ENCODE results near the gene ARHGDIB. TPM values are rescaled to one million over a fixed set of nuclear protein-coding genes. Genes with fewer than 3 reads are reported as not detected.

Gene ARHGDIB
- total RNA-seq, 1 donor from 2014 or later, result not detected

DNA sequence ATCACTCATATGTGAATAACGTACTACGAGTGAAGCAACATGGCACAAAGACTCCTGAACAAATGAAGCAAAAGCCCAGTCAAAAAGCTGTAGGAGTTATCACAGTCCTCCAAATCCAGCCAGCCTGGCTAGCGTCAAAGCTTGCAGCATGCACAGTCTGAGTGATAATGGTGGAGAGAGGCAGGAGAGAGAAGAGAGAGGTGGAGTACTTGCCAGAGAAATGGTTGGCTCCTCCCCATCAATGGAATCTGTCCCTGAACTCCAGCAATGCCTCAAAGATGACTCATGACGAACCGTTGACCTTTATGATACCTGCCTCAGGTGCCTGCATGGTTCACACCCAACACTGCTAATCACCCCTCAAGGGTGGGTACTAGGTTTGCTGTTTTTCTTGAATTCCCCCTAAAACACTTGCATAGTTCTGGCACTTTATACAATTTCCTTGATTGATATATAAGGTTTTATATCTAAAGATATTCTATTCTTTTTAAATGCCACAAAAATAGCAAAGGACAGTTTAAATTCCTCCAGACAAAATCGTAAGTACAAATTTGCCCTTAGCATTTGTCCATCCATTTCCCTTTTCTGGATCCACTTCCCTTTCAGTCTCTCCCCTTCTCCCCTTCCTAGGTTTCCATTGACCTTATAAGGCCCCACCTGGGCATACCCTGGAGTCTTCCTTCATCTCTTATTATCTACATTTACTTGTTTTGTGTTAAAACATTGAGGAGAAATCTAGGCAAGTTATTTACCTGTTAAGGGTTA is 10.2 kb downstream of the ARHGDIB start:
- H3K9me3 ChIP-seq (ENCODE audit: low read depth), result no peaks in the 10 kb centered on the region
- no peak overlapping the region for H3K4me3 ChIP-seq
- no peaks in the 10 kb centered on the region for H4K20me1 ChIP-seq (ENCODE audit: low read depth)
- no peaks in the 10 kb centered on the region for H3F3A ChIP-seq (ENCODE audit: low read depth)
- H3K79me2 ChIP-seq (ENCODE audit: low read depth), result no peaks in the 10 kb centered on the region
- H3K9ac ChIP-seq, result no peak overlapping the region
- no peaks in the 10 kb centered on the region for H3K36me3 Mint-ChIP-seq
- no peak overlapping the region for H3K27ac Mint-ChIP-seq
- peak; percentile 50 for DNase-seq (ENCODE audit: low spot score)
- H3K4me1 ChIP-seq, result peaks cover 4% of the 10 kb centered on the region
- H3K4me1 Mint-ChIP-seq, result peaks cover 39% of the 10 kb centered on the region
- TF ChIP-seq, protein P1, sequence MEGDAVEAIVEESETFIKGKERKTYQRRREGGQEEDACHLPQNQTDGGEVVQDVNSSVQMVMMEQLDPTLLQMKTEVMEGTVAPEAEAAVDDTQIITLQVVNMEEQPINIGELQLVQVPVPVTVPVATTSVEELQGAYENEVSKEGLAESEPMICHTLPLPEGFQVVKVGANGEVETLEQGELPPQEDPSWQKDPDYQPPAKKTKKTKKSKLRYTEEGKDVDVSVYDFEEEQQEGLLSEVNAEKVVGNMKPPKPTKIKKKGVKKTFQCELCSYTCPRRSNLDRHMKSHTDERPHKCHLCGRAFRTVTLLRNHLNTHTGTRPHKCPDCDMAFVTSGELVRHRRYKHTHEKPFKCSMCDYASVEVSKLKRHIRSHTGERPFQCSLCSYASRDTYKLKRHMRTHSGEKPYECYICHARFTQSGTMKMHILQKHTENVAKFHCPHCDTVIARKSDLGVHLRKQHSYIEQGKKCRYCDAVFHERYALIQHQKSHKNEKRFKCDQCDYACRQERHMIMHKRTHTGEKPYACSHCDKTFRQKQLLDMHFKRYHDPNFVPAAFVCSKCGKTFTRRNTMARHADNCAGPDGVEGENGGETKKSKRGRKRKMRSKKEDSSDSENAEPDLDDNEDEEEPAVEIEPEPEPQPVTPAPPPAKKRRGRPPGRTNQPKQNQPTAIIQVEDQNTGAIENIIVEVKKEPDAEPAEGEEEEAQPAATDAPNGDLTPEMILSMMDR (IDR thresholded peaks at IDR 0.05), result no peak
- TF ChIP-seq EZH2 (IDR thresholded peaks at IDR 0.05) (no peak), EZH2phosphoT487 (IDR thresholded peaks at IDR 0.05) (no peak)
- no peak overlapping the region for H3K4me2 ChIP-seq
- no peak overlapping the region for H2AFZ ChIP-seq (replicated peaks)
- no peaks in the 10 kb centered on the region for H3K27me3 ChIP-seq
- no peaks in the 10 kb centered on the region for H3K9me3 Mint-ChIP-seq
- H3K27ac ChIP-seq, result no peak overlapping the region
- no peak overlapping the region for H3K4me3 Mint-ChIP-seq
- peaks cover 3% of the 10 kb centered on the region for H3K27me3 Mint-ChIP-seq (ENCODE audit: insufficient read depth, low read depth)
- no peaks in the 10 kb centered on the region for H3K36me3 ChIP-seq

DNA sequence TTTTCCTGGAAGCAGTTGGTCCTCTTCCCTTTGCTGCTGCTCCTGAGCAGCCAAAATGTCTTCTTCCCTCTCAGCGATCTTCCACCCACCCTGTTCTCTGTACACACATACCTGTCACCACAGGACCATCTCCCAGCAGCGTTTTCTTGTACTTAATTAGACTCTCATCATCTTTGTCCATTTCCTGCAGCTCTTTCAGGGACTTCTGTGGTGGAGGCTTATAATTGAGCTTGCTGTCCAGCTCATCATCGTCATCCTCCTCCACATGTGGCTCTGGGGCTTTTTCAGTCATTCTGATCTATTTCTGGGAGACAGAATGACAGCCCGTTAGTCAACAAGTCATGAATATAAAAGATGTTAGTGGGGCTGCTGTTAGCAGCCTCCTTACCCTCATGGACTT is 11.0 kb downstream of the ARHGDIB start:
- H3K27ac ChIP-seq, result no peak overlapping the region

DNA sequence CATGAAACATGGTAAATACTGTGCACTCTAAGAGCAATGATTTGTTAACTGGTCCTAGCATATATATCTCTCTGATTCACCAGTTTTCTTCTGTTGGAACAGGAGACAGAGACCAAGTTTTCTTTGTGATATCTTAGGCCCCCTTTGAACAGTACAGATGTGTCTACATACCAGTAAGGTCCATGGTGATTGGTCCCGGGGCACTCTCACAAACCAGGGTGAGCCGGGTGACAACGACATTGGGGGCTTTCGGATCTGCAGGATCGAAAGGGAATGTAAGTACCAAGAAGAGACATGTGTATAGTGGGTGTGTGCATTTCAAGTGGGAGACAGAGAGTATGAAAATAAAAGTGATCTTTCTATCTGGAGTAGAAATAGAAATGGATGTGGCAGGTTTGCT is 11.8 kb downstream of the ARHGDIB start:
- Histone ChIP-seq H3F3A (ENCODE audit: low read depth) (no peaks in the 10 kb centered on the region), H3K4me2 (no peak overlapping the region)
- TF ChIP-seq EZH2phosphoT487 (IDR thresholded peaks at IDR 0.05) (no peak), EZH2 (IDR thresholded peaks at IDR 0.05) (no peak)
- TF ChIP-seq, protein P1 (IDR thresholded peaks at IDR 0.05), result no peak

More for the DNA sequence above, 11.0 kb downstream of the ARHGDIB start:
- Mint-ChIP-seq H3K27me3 (ENCODE audit: insufficient read depth, low read depth) (peaks cover 3% of the 10 kb centered on the region), H3K4me3 (no peak overlapping the region), H3K4me1 (peaks cover 42% of the 10 kb centered on the region), H3K36me3 (no peaks in the 10 kb centered on the region), H3K27ac (peak overlapping the region; percentile 17), H3K9me3 (no peaks in the 10 kb centered on the region)
- no peaks in the 10 kb centered on the region for H3K36me3 ChIP-seq
- no peak overlapping the region for H3K9ac ChIP-seq
- H3K27me3 ChIP-seq, result no peaks in the 10 kb centered on the region
- H3K4me2 ChIP-seq, result no peak overlapping the region
- H3F3A ChIP-seq (ENCODE audit: low read depth), result no peaks in the 10 kb centered on the region
- no peak for TF ChIP-seq EZH2 (IDR thresholded peaks at IDR 0.05)
- TF ChIP-seq, protein P1 (IDR thresholded peaks at IDR 0.05), result no peak
- no peak for TF ChIP-seq EZH2phosphoT487 (IDR thresholded peaks at IDR 0.05)
- peaks cover 4% of the 10 kb centered on the region for H3K4me1 ChIP-seq
- no peaks in the 10 kb centered on the region for H4K20me1 ChIP-seq (ENCODE audit: low read depth)
- DNase-seq (ENCODE audit: low spot score), result peak; percentile 9
- H3K79me2 ChIP-seq (ENCODE audit: low read depth), result no peaks in the 10 kb centered on the region
- H3K4me3 ChIP-seq, result no peak overlapping the region
- no peaks in the 10 kb centered on the region for H3K9me3 ChIP-seq (ENCODE audit: low read depth)
- no peak overlapping the region for H2AFZ ChIP-seq (replicated peaks)

More for the DNA sequence above, 11.8 kb downstream of the ARHGDIB start:
- Histone ChIP-seq H3K9ac (no peak overlapping the region), H3K9me3 (ENCODE audit: low read depth) (no peaks in the 10 kb centered on the region), H3K79me2 (ENCODE audit: low read depth) (no peaks in the 10 kb centered on the region), H2AFZ (replicated peaks) (no peak overlapping the region), H3K27ac (no peak overlapping the region), H3K4me1 (peaks cover 4% of the 10 kb centered on the region), H4K20me1 (ENCODE audit: low read depth) (no peaks in the 10 kb centered on the region), H3K4me3 (no peak overlapping the region), H3K36me3 (no peaks in the 10 kb centered on the region), H3K27me3 (no peaks in the 10 kb centered on the region)
- H3K27ac Mint-ChIP-seq, result no peak overlapping the region
- no peak for DNase-seq (ENCODE audit: low spot score)
- peaks cover 3% of the 10 kb centered on the region for H3K27me3 Mint-ChIP-seq (ENCODE audit: insufficient read depth, low read depth)
- H3K4me1 Mint-ChIP-seq, result peaks cover 42% of the 10 kb centered on the region
- H3K36me3 Mint-ChIP-seq, result no peaks in the 10 kb centered on the region
- H3K9me3 Mint-ChIP-seq, result no peaks in the 10 kb centered on the region
- H3K4me3 Mint-ChIP-seq, result no peak overlapping the region

Data from neural progenitor cell (in vitro differentiated cells).